BLaER1 treated with 17β-estradiol and CSF1 and Interleukin-3, amounts not matched to agents 10 nM and 100 nM (cell line): ENCODE data around the gene CPA5.
"Not testable (repeated sequence)": the region's sequence is repeated elsewhere in the genome, so short reads cannot be mapped to it uniquely, and the experiment has no call there.

ENCODE experiments used
- H3K27ac ChIP-seq, 11 experiments: shearing (Covaris generic); formaldehyde crosslinking; 2 replicates each; pipeline ENCODE4 v1.8.1; 2022
- H3K27me3 ChIP-seq, 11 experiments: shearing (Covaris generic); formaldehyde crosslinking; 2 replicates each; pipeline ENCODE4 v1.8.1; 2022
- H3K36me3 ChIP-seq, 11 experiments: shearing (Covaris generic); formaldehyde crosslinking; 2 replicates each; pipeline ENCODE4 v1.8.1; 2022
- H3K4me1 ChIP-seq, 10 experiments: shearing (Covaris generic); formaldehyde crosslinking; 2 replicates each; pipeline ENCODE4 v1.8.1; 2022
- H3K4me2 ChIP-seq, 11 experiments: shearing (Covaris generic); formaldehyde crosslinking; 2 replicates each; pipeline ENCODE4 v1.8.1; 2022
- H3K4me3 ChIP-seq, 10 experiments: shearing (Covaris generic); formaldehyde crosslinking; 2 replicates each; pipeline ENCODE4 v1.8.1; 2022
- H3K9ac ChIP-seq, 11 experiments: shearing (Covaris generic); formaldehyde crosslinking; 2 replicates each; pipeline ENCODE4 v1.8.1; 2022
- H3K9me3 ChIP-seq, 11 experiments: shearing (Covaris generic); formaldehyde crosslinking; replicated peaks in 1 of 11; 2 replicates each; pipeline ENCODE4 v1.8.1; 2022
- H4K20me1 ChIP-seq, 11 experiments: shearing (Covaris generic); formaldehyde crosslinking; 2 replicates each; pipeline ENCODE4 v1.8.1; 2022
- Cebpa-rat ChIP-seq, 11 experiments: shearing (Covaris generic); IDR thresholded peaks; 2 replicates each; pipeline ENCODE4 v1.8.1; 2022

CPA5 gene

DNA sequence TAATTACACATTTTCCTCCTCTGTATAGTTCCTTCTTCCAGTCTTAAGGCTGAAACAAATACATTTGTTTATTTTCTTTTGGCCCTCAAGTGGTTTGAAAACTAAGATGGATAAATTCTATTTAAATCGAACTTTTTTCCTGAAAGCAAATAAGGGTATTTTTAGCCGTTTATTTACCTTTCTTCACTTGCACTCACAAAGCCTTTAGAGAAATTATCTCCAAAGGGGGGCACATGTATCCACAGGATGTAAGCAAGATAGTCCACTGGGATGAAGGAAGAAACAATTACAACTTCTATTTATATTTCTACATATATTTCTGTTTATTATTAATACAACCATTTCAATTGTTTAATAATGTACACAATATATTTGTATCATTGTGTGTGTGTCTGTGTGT is 41.5 kb upstream of the CPA5 start:
- peaks cover 0 to 4% (median 0%) of the 10 kb centered on the region in 11 experiments; a peak in 1 of 22 replicates for H3K9me3 ChIP-seq
- H4K20me1 ChIP-seq: no peaks in the 10 kb centered on the region
- no peak overlapping the region for H3K4me3 ChIP-seq
- no peak for TF ChIP-seq Cebpa-rat (IDR thresholded peaks at IDR 0.05)
- 0 out of 22 replicates have a peak overlapping the region, but pooled peaks of 1 of the 11 experiments have one; percentile 14 for H3K4me2 ChIP-seq
- peaks cover 0 to 6% (median 2%) of the 10 kb centered on the region in 10 experiments; a peak in 4 of 20 replicates for H3K4me1 ChIP-seq
- H3K9ac ChIP-seq: no peak overlapping the region
- no peak overlapping the region for H3K27ac ChIP-seq
- no peaks in the 10 kb centered on the region for H3K27me3 ChIP-seq
- no peaks in the 10 kb centered on the region for H3K36me3 ChIP-seq

- H4K20me1 ChIP-seq: no peaks in the 10 kb centered on the region
- H3K4me3 ChIP-seq: no peak overlapping the region
- 0 out of 22 replicates have a peak overlapping the region, but pooled peaks of 2 of the 11 experiments have one; percentile 14 to 19 for H3K4me2 ChIP-seq
- TF ChIP-seq Cebpa-rat (IDR thresholded peaks at IDR 0.05): no peak
- H3K27ac ChIP-seq: no peak overlapping the region
- H3K27me3 ChIP-seq: no peaks in the 10 kb centered on the region
- H3K36me3 ChIP-seq: no peaks in the 10 kb centered on the region
- H3K9ac ChIP-seq: no peak overlapping the region
- H3K9me3 ChIP-seq: peaks cover 0 to 4% (median 0%) of the 10 kb centered on the region in 11 experiments; a peak in 1 of 22 replicates
- peaks cover 0 to 6% (median 2%) of the 10 kb centered on the region in 10 experiments; a peak in 4 of 20 replicates for H3K4me1 ChIP-seq
Observed at GRCh38 chr7:130303551-130303950, 41.1 kb upstream of the CPA5 start.

GRCh38 chr7:130303982-130304381 is 40.6 kb upstream of the CPA5 start:
- Histone ChIP-seq H3K27me3 (no peaks in the 10 kb centered on the region), H3K9me3 (peaks cover 0 to 4% (median 0%) of the 10 kb centered on the region in 11 experiments; a peak in 1 of 22 replicates), H3K4me2 (no peak overlapping the region), H3K4me1 (peaks cover 0 to 6% (median 2%) of the 10 kb centered on the region in 10 experiments; a peak in 4 of 20 replicates), H4K20me1 (no peaks in the 10 kb centered on the region), H3K9ac (no peak overlapping the region), H3K4me3 (no peak overlapping the region), H3K36me3 (no peaks in the 10 kb centered on the region), H3K27ac (no peak overlapping the region)
- TF ChIP-seq Cebpa-rat (IDR thresholded peaks at IDR 0.05): no peak

DNA sequence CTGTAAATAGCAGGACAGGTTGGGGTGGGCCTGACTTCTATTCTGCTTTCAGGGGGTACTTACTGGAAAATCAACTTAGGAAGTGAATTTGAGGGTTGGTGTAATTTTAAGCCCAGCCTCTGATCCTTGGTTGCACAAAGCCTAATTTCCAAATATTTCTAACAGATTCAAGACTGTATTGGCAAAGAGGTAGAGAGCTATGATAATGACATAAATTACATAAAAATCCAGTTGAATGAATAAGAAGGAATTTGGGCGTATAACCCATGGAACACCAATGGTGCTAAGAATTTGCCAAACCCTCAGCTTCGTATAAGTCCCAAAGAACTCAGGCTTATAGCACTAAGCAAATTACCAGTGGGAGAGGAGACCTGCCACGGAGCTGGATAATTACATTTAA is 39.7 kb upstream of the CPA5 start:
- no peaks in the 10 kb centered on the region for H3K36me3 ChIP-seq
- peaks cover 0 to 6% (median 2%) of the 10 kb centered on the region in 10 experiments; a peak in 4 of 20 replicates for H3K4me1 ChIP-seq
- H3K9me3 ChIP-seq: peaks cover 0 to 4% (median 0%) of the 10 kb centered on the region in 11 experiments; a peak in 1 of 22 replicates
- no peak overlapping the region for H3K4me2 ChIP-seq
- no peak for TF ChIP-seq Cebpa-rat (IDR thresholded peaks at IDR 0.05)
- H3K27ac ChIP-seq: no peak overlapping the region
- H3K4me3 ChIP-seq: no peak overlapping the region
- H3K9ac ChIP-seq: no peak overlapping the region
- no peaks in the 10 kb centered on the region for H4K20me1 ChIP-seq
- H3K27me3 ChIP-seq: no peaks in the 10 kb centered on the region

GRCh38 chr7:130305433-130306042 is 39.1 kb upstream of the CPA5 start:
- no peak overlapping the region for H3K27ac ChIP-seq
- H4K20me1 ChIP-seq: no peaks in the 10 kb centered on the region
- no peaks in the 10 kb centered on the region for H3K27me3 ChIP-seq
- H3K9ac ChIP-seq: no peak overlapping the region
- 0 out of 22 replicates have a peak, but pooled peaks cover 0 to 2% (median 0%) of the 10 kb centered on the region in 11 experiments for H3K9me3 ChIP-seq
- H3K4me1 ChIP-seq: peaks cover 0 to 6% (median 2%) of the 10 kb centered on the region in 10 experiments; a peak in 4 of 20 replicates
- no peaks in the 10 kb centered on the region for H3K36me3 ChIP-seq
- H3K4me2 ChIP-seq: no peak overlapping the region
- no peak for TF ChIP-seq Cebpa-rat (IDR thresholded peaks at IDR 0.05)
- no peak overlapping the region for H3K4me3 ChIP-seq

DNA sequence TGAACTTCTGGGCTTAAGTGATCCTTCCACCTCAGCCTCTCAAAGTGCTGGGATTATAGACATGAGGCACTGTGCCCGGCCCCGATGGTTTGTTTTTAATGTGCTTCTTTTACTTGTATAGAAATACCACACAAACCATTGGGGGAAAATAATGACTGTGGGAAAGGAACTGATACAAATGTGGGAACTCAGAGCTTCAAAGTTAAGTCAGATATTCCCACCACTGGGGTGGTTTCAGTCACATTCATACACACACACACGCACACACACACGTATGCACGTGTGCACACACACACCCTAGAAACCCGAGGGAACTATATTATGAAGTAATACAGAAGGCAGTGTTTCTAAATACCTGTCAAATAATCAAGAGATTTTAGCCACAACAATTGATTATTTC is 34.6 kb upstream of the CPA5 start:
- no peaks in the 10 kb centered on the region for H4K20me1 ChIP-seq
- no peaks in the 10 kb centered on the region for H3K36me3 ChIP-seq
- no peak for TF ChIP-seq Cebpa-rat (IDR thresholded peaks at IDR 0.05)
- H3K4me1 ChIP-seq: no peaks in the 10 kb centered on the region
- H3K9me3 ChIP-seq: 0 out of 22 replicates have a peak, but pooled peaks cover 0 to 4% (median 0%) of the 10 kb centered on the region in 11 experiments
- H3K27ac ChIP-seq: no peak overlapping the region
- H3K4me3 ChIP-seq: no peak overlapping the region
- no peaks in the 10 kb centered on the region for H3K27me3 ChIP-seq
- no peak overlapping the region for H3K4me2 ChIP-seq
- no peak overlapping the region for H3K9ac ChIP-seq

DNA sequence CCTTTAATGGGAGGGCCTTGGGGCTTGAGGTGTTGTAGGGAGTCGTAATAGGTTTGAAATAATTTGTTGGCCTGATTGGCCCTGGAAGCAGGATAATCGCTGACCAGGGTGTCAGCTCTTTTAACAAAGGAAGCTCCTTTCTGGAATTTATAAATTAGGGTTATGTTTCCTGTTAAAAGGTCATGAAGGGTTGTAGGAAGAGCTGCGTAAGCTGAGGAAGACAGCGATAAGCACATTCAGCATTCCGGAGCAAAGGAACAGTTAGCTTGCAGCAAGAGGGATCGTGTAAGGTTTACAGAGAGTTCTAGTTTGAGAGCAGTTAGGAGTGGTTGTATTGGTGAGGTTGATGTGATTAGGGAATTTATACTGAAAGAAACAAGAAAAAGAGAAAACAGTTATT is 30.3 kb upstream of the CPA5 start:
- Histone ChIP-seq H3K9ac (no peak overlapping the region), H3K36me3 (no peaks in the 10 kb centered on the region), H3K27me3 (no peaks in the 10 kb centered on the region), H3K27ac (no peak overlapping the region), H4K20me1 (no peaks in the 10 kb centered on the region), H3K4me1 (no peaks in the 10 kb centered on the region), H3K4me3 (no peak overlapping the region), H3K4me2 (no peak overlapping the region), H3K9me3 (0 out of 22 replicates have a peak, but pooled peaks cover 0 to 4% (median 0%) of the 10 kb centered on the region in 11 experiments)
- no peak for TF ChIP-seq Cebpa-rat (IDR thresholded peaks at IDR 0.05)

GRCh38 chr7:130319541-130319940 is 25.1 kb upstream of the CPA5 start:
- TF ChIP-seq Cebpa-rat (IDR thresholded peaks at IDR 0.05): no peak
- Histone ChIP-seq H3K36me3 (no peaks in the 10 kb centered on the region), H3K9me3 (peaks cover 0 to 14% (median 4%) of the 10 kb centered on the region in 11 experiments; a peak in 3 of 22 replicates)

GRCh38 chr7:130321542-130322229 is 22.9 kb upstream of the CPA5 start:
- not testable (repeated sequence) for H3K27me3 ChIP-seq, H3K4me2 ChIP-seq, H4K20me1 ChIP-seq, H3K27ac ChIP-seq, H3K4me1 ChIP-seq, H3K36me3 ChIP-seq, H3K9ac ChIP-seq, H3K4me3 ChIP-seq
- H3K9me3 ChIP-seq: peaks cover 0 to 14% (median 4%) of the 10 kb centered on the region in 11 experiments; a peak in 3 of 22 replicates

More at GRCh38 chr7:130319541-130319940, 25.1 kb upstream of the CPA5 start:
- H4K20me1 ChIP-seq: no peaks in the 10 kb centered on the region
- no peak overlapping the region for H3K4me2 ChIP-seq
- H3K27ac ChIP-seq: no peak overlapping the region
- no peaks in the 10 kb centered on the region for H3K4me1 ChIP-seq
- no peak overlapping the region for H3K4me3 ChIP-seq
- H3K27me3 ChIP-seq: no peaks in the 10 kb centered on the region
- no peak overlapping the region for H3K9ac ChIP-seq
